SK-N-SH (cell line): ENCODE measurements around the gene TLE6. TPM values are rescaled to one million over a fixed set of nuclear protein-coding genes. Genes with fewer than 3 reads are reported as not detected.

Source experiments
- CTCF ChIA-PET: fragments of 300-600, 350-600 bp; formaldehyde crosslinking; extraction: SDS; loops from one replicate; lab custom pipeline; 2021; lab: Yijun Ruan, JAX
- POLR2A ChIA-PET: fragments of 350-600 bp; sonication (Branson Sonifier 250); formaldehyde crosslinking; extraction: SDS; loops from one replicate; lab custom pipeline; 2020; ENCODE audit warnings: antibody characterized with exemption, inconsistent platforms; lab: Yijun Ruan, JAX
- DNase-seq: peaks from one replicate; pipeline ENCODE4 v3.0.0; 2012
- H2AFZ ChIP-seq: fragments of 200-600 bp; sonication (generic); 2 replicates; pipeline ENCODE4 v1.8.1; 2016; ENCODE audit warnings: antibody characterized with exemption, mild to moderate bottlenecking, low read depth
- H3F3A ChIP-seq: fragments of 200-600 bp; sonication (generic); replicated peaks from 2 replicates; pipeline ENCODE3; 2016; ENCODE audit warnings: antibody characterized with exemption, mild to moderate bottlenecking; ENCODE audit not compliant: insufficient read depth
- H3K27ac ChIP-seq, 2 experiments: fragments of 200-500 bp in 1 of 2; fragments of 200-600 bp in 1 of 2; sonication (Bioruptor generic) in 1 of 2; sonication (generic), shearing (Covaris generic) in 1 of 2; 2 replicates each; pipeline versions ENCODE4 v1.5.1 to v1.6.1; 2014 to 2016; ENCODE audit warnings: low read depth in 2 of 2, inconsistent platforms in 1 of 2, low read length in 1 of 2, mild to moderate bottlenecking in 1 of 2, mixed read lengths in 1 of 2
- H3K27me3 ChIP-seq: fragments of 200-600 bp; sonication (generic), shearing (Covaris generic); 2 replicates; pipeline ENCODE4 v1.6.1; 2016; ENCODE audit warnings: mixed run types; ENCODE audit not compliant: insufficient read depth
- H3K36me3 ChIP-seq, 2 experiments: fragments of 200-500 bp in 1 of 2; fragments of 200-600 bp in 1 of 2; sonication (Bioruptor generic) in 1 of 2; sonication (generic) in 1 of 2; replicated peaks in 1 of 2; 2 replicates each; pipeline versions ENCODE3 to v1.5.1; 2014 to 2016; ENCODE audit warnings: low read length in 1 of 2, mild to moderate bottlenecking in 1 of 2; ENCODE audit not compliant: insufficient read depth in 2 of 2, control insufficient read depth in 1 of 2
- H3K4me1 ChIP-seq, 2 experiments: fragments of 200-500 bp in 1 of 2; fragments of 200-600 bp in 1 of 2; sonication (Bioruptor generic) in 1 of 2; sonication (generic), shearing (Covaris generic) in 1 of 2; 2 replicates each; pipeline versions ENCODE4 v1.5.1 to v1.6.1; 2014 to 2016; ENCODE audit warnings: low read depth in 1 of 2, low read length in 1 of 2, mixed run types in 1 of 2; ENCODE audit not compliant: insufficient read depth in 2 of 2, control insufficient read depth in 1 of 2
- H3K4me2 ChIP-seq: fragments of 200-600 bp; sonication (generic), shearing (Covaris generic); 2 replicates; pipeline ENCODE4 v1.6.1; 2017; ENCODE audit warnings: mixed run types
- H3K4me3 ChIP-seq, 2 experiments: fragments of 200-500 bp in 1 of 2; fragments of 200-600 bp in 1 of 2; sonication (Bioruptor generic) in 1 of 2; sonication (generic), shearing (Covaris generic) in 1 of 2; 2 replicates each; pipeline versions ENCODE4 v1.5.1 to v1.8.1; 2014 to 2016; ENCODE audit warnings: low read depth in 2 of 2, inconsistent platforms in 1 of 2, low read length in 1 of 2, mild to moderate bottlenecking in 1 of 2, mixed read lengths in 1 of 2, moderate library complexity in 1 of 2
- H3K79me2 ChIP-seq: fragments of 200-600 bp; sonication (generic); 2 replicates; pipeline ENCODE4 v1.8.1; 2017; ENCODE audit warnings: mild to moderate bottlenecking; ENCODE audit not compliant: insufficient read depth
- H3K9ac ChIP-seq: fragments of 200-600 bp; sonication (generic); 2 replicates; pipeline ENCODE4 v1.6.1; 2017; ENCODE audit warnings: mixed run types
- H3K9me2 ChIP-seq: fragments of 200-600 bp; sonication (generic); 2 replicates; pipeline ENCODE4 v1.6.1; 2017; ENCODE audit warnings: mixed run types
- H3K9me3 ChIP-seq: fragments of 200-600 bp; sonication (generic); 2 replicates; pipeline ENCODE4 v1.6.1; 2017; ENCODE audit warnings: mixed run types, mild to moderate bottlenecking, moderate library complexity
- H4K20me1 ChIP-seq: fragments of 200-600 bp; sonication (generic); 2 replicates; pipeline ENCODE4 v1.6.1; 2017; ENCODE audit warnings: mild to moderate bottlenecking, mixed run types; ENCODE audit not compliant: insufficient read depth
- CHD2 ChIP-seq: fragments of 150-350 bp; IDR thresholded peaks from 2 replicates; pipeline ENCODE4 v1.6.1; 2018; ENCODE audit warnings: low read length; ENCODE audit not compliant: partially characterized antibody
- ELF1 ChIP-seq: IDR thresholded peaks from 2 replicates; pipeline ENCODE4 v1.4.0; 2012
- EZH2phosphoT487 ChIP-seq: fragments of 200-600 bp; sonication (generic); IDR thresholded peaks from 2 replicates; pipeline ENCODE4 v1.6.1; 2017; ENCODE audit warnings: low read depth, mixed run types, mild to moderate bottlenecking, antibody characterized with exemption, moderate library complexity, borderline replicate concordance
- FOXJ3 ChIP-seq: sonication (generic); formaldehyde crosslinking; IDR thresholded peaks from 2 replicates; pipeline ENCODE4 v1.5.1; 2020; ENCODE audit warnings: mild to moderate bottlenecking, missing genetic modification reagents
- FOXM1 ChIP-seq: IDR thresholded peaks from 2 replicates; pipeline ENCODE4 v1.4.0; 2012; ENCODE audit warnings: low read depth, mild to moderate bottlenecking
- GABPA ChIP-seq: IDR thresholded peaks from 2 replicates; pipeline ENCODE4 v1.4.0; 2012; ENCODE audit warnings: low read depth, mild to moderate bottlenecking
- JUND ChIP-seq: IDR thresholded peaks from 2 replicates; pipeline ENCODE4 v1.4.0; 2012
- MAX ChIP-seq: IDR thresholded peaks from 2 replicates; pipeline ENCODE4 v1.4.0; 2012; ENCODE audit warnings: low read depth
- MEF2A ChIP-seq: IDR thresholded peaks from 2 replicates; pipeline ENCODE4 v1.4.0; 2012; ENCODE audit warnings: low read depth, borderline replicate concordance
- MXI1 ChIP-seq: IDR thresholded peaks from 2 replicates; pipeline ENCODE4 v1.6.1; 2012; ENCODE audit warnings: mild to moderate bottlenecking, low read depth, low read length, improper control_type of control experiment
- RAD21 ChIP-seq: IDR thresholded peaks from 2 replicates; pipeline ENCODE4 v1.6.1; 2012; ENCODE audit warnings: mild to moderate bottlenecking, low read length
- REST ChIP-seq: IDR thresholded peaks from 2 replicates; pipeline ENCODE4 v1.6.1; 2012; ENCODE audit warnings: mild to moderate bottlenecking, low read depth, low read length, moderate library complexity
- RFX5 ChIP-seq: IDR thresholded peaks from 2 replicates; pipeline ENCODE4 v1.6.1; 2012; ENCODE audit warnings: mild to moderate bottlenecking, improper control_type of control experiment, low read length
- SIN3A ChIP-seq: IDR thresholded peaks from 2 replicates; pipeline ENCODE4 v1.6.1; 2012; ENCODE audit warnings: low read depth, mild to moderate bottlenecking, low read length, moderate library complexity, borderline replicate concordance
- TCF12 ChIP-seq: IDR thresholded peaks from 2 replicates; pipeline ENCODE4 v1.4.0; 2012
- WGBS: methylation state at CpG from one replicate; pipeline ENCODE4 v1.1.6; 2017; ENCODE audit warnings: low lambda C conversion rate; 5-methylcytosine and 5-hydroxymethylcytosine counted together
- polyA plus RNA-seq, 3 experiments: library from polyadenylated mRNA; depleted of rRNA; stranded (reverse); fragments of >200 nt; gene quantifications; 2 replicates each; pipeline ENCODE4 v1.2.3, GENCODE V29; 2012

Gene TLE6
- polyA plus RNA-seq, 1 of the 3 experiments (the other 2 are of a cell fraction): 3.3 TPM

DNA sequence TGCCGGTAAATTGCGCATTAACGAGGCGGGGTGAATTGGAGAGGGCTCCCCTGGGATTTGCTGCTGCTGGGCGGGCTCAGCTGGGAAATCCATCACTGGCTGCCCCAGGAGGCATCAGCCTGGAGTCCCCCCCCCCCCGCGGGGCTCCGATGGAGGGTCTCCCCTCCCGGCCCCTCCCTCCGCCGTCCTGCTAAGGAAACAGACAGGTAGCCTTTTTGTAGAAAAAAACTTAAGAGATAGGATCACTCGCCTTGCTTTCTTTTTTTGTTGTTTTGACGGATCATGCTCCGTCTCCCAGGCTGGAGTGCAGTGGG lies 6.8 kb downstream of the TLE6 start:
- Histone ChIP-seq H3F3A (peaks cover 11% of the 10 kb centered on the region), H3K9me3 (no peaks in the 10 kb centered on the region)
- TF ChIP-seq RFX5 (no peak), MEF2A (no peak), RAD21 (no peak), MXI1 (no peak), ELF1 (no peak), EZH2phosphoT487 (no peak)
- TF ChIP-seq, all 33 proteins: peak for 0
- H3K4me1 ChIP-seq: peaks cover 13 to 27% of the 10 kb centered on the region in 2 experiments; a peak in 3 of 4 replicates
- DNase-seq: no peak
- POLR2A ChIA-PET: interaction anchor here (0.7 to 3.5 kb wide), 4 partner anchors 9 to 51 kb away, joined by 3 to 21 read pairs (median 4); no protein-coding TSS in a partner anchor
- H3K79me2 ChIP-seq: no peaks in the 10 kb centered on the region
- H3K36me3 ChIP-seq: no peaks in the 10 kb centered on the region
- no peaks in the 10 kb centered on the region for H4K20me1 ChIP-seq
- no peaks in the 10 kb centered on the region for H3K9me2 ChIP-seq
- 7% methylated on average over 12 of the region's 14 CpGs for WGBS
- peak overlapping the region; percentile 75 for H3K4me2 ChIP-seq
- no peak overlapping the region for H3K9ac ChIP-seq
- peak overlapping the region in 1 of 2 experiments; percentile 78; a peak in 2 of 4 replicates for H3K27ac ChIP-seq
- H3K4me3 ChIP-seq: peak overlapping the region; percentile 35 to 58
- CTCF ChIA-PET: interaction anchor here (1.4 to 2.8 kb wide), 2 partner anchors 21 to 51 kb away, joined by 3 to 8 read pairs; no protein-coding TSS in a partner anchor
- no peaks in the 10 kb centered on the region for H3K27me3 ChIP-seq
- H2AFZ ChIP-seq: peak overlapping the region; percentile 79; the same call in 1 of the 2 replicates

GRCh38 chr19:2986951-2987524 lies 9.7 kb downstream of the TLE6 start:
- ChIA-PET POLR2A (no interaction called here), CTCF (interaction anchor here (1.0 to 2.5 kb wide), 2 partner anchors 24 to 122 kb away, joined by 5 to 8 read pairs; no protein-coding TSS in a partner anchor)
- Histone ChIP-seq H2AFZ (no peak overlapping the region), H3K79me2 (no peaks in the 10 kb centered on the region), H3F3A (peaks cover 11% of the 10 kb centered on the region), H4K20me1 (no peaks in the 10 kb centered on the region), H3K27me3 (no peaks in the 10 kb centered on the region), H3K4me2 (no peak overlapping the region), H3K36me3 (no peaks in the 10 kb centered on the region), H3K9me2 (no peaks in the 10 kb centered on the region), H3K27ac (no peak overlapping the region), H3K9ac (no peak overlapping the region), H3K4me1 (peaks cover 13 to 27% of the 10 kb centered on the region in 2 experiments; a peak in 3 of 4 replicates), H3K9me3 (no peaks in the 10 kb centered on the region), H3K4me3 (no peak overlapping the region)
- WGBS: 37% methylated on average over 2 of the region's 20 CpGs
- peak; percentile 88 for DNase-seq
- peak; percentile 58; the same call in 1 of the 2 replicates for TF ChIP-seq FOXJ3
- TF ChIP-seq RAD21: peak; percentile 2; the same call in 1 of the 2 replicates
- no peak for TF ChIP-seq MXI1

DNA sequence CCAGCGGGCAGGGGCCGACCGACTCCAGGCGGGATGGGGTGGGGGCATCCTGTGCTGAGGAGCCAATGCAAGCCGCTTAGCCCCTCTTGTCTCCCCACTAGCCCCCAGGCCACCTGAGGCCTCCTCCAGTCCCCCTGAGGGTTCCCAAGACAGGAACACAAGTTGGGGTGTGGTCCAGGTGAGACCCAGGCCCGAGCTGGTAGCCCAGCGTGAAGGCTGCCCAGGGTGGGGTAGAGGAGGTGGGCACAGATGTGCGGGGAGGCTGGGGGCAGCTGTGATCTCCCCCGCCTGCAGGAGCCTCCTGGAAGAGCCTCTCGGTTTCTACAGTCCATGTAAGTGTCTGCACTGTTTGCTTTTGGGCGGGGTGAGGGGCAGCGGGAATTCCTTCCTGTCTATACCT lies 10.4 kb downstream of the TLE6 start:
- H3K4me1 ChIP-seq: peaks cover 9 to 22% of the 10 kb centered on the region in 2 experiments; a peak in 3 of 4 replicates
- H3K79me2 ChIP-seq: no peaks in the 10 kb centered on the region
- no peak overlapping the region for H3K9ac ChIP-seq
- no peak overlapping the region for H3K4me3 ChIP-seq
- H3K9me3 ChIP-seq: no peaks in the 10 kb centered on the region
- peaks cover 9% of the 10 kb centered on the region for H3F3A ChIP-seq
- TF ChIP-seq TCF12 (no peak), SIN3A (no peak), FOXM1 (no peak), GABPA (no peak), CHD2 (no peak), REST (no peak), MAX (no peak), JUND (no peak)
- no peaks in the 10 kb centered on the region for H4K20me1 ChIP-seq
- no peaks in the 10 kb centered on the region for H3K27me3 ChIP-seq
- ChIA-PET POLR2A (no interaction called here), CTCF (interaction anchor here (1.0 to 2.5 kb wide), 2 partner anchors 25 to 121 kb away, joined by 5 to 8 read pairs; no protein-coding TSS in a partner anchor)
- no peak for DNase-seq
- WGBS: 75% methylated on average over 5 of the region's 12 CpGs
- H2AFZ ChIP-seq: no peak overlapping the region
- no peak overlapping the region for H3K4me2 ChIP-seq
- H3K27ac ChIP-seq: no peak overlapping the region
- H3K9me2 ChIP-seq: no peaks in the 10 kb centered on the region
- H3K36me3 ChIP-seq: no peaks in the 10 kb centered on the region
